IPS-18a (cell line): Measurements from ENCODE around the gene ANKRD13D.

Experiments
- H3K27ac ChIP-seq: one replicate; pipeline ENCODE4 v1.5.1; 2013; ENCODE audit warnings: low read length
- H3K27me3 ChIP-seq: one replicate; pipeline ENCODE4 v1.6.1; 2013; ENCODE audit warnings: mild to moderate bottlenecking, low read length; ENCODE audit not compliant: control insufficient read depth, insufficient read depth
- H3K36me3 ChIP-seq: one replicate; pipeline ENCODE4 v1.6.1; 2013; ENCODE audit warnings: low read depth, low read length; ENCODE audit not compliant: control insufficient read depth
- H3K4me1 ChIP-seq: one replicate; pipeline ENCODE4 v1.6.1; 2013; ENCODE audit warnings: low read depth, low read length; ENCODE audit not compliant: control insufficient read depth
- H3K4me3 ChIP-seq: one replicate; pipeline ENCODE4 v1.5.1; 2013; ENCODE audit warnings: low read length
- H3K9ac ChIP-seq: one replicate; pipeline ENCODE4 v1.6.1; 2013; ENCODE audit warnings: mild to moderate bottlenecking, low read length, moderate library complexity
- H3K9me3 ChIP-seq: one replicate; pipeline ENCODE4 v1.6.1; 2013; ENCODE audit warnings: low read depth, low read length; ENCODE audit not compliant: control insufficient read depth

Gene ANKRD13D

GRCh38 chr11:67270256-67271204, 18.6 kb upstream of the ANKRD13D start:
- peaks cover 18% of the 10 kb centered on the region for H3K4me1 ChIP-seq
- H3K4me3 ChIP-seq: peak overlapping the region; percentile 26
- no peaks in the 10 kb centered on the region for H3K9me3 ChIP-seq
- peaks cover 3% of the 10 kb centered on the region for H3K36me3 ChIP-seq
- H3K9ac ChIP-seq: peak overlapping the region; percentile 21
- peaks cover 5% of the 10 kb centered on the region for H3K27me3 ChIP-seq
- no peak overlapping the region for H3K27ac ChIP-seq

GRCh38 chr11:67271205-67271540, 17.9 kb upstream of the ANKRD13D start:
- no peaks in the 10 kb centered on the region for H3K27me3 ChIP-seq
- peaks cover 18% of the 10 kb centered on the region for H3K4me1 ChIP-seq
- H3K4me3 ChIP-seq: peak overlapping the region; percentile 26
- peaks cover 3% of the 10 kb centered on the region for H3K36me3 ChIP-seq
- no peak overlapping the region for H3K9ac ChIP-seq
- no peak overlapping the region for H3K27ac ChIP-seq
- H3K9me3 ChIP-seq: no peaks in the 10 kb centered on the region

GRCh38 chr11:67271541-67272284, 17.4 kb upstream of the ANKRD13D start:
- no peak overlapping the region for H3K4me3 ChIP-seq
- H3K36me3 ChIP-seq: peaks cover 3% of the 10 kb centered on the region
- no peak overlapping the region for H3K9ac ChIP-seq
- no peaks in the 10 kb centered on the region for H3K9me3 ChIP-seq
- H3K27ac ChIP-seq: no peak overlapping the region
- H3K4me1 ChIP-seq: peaks cover 22% of the 10 kb centered on the region
- H3K27me3 ChIP-seq: no peaks in the 10 kb centered on the region

GRCh38 chr11:67272327-67273259, 16.5 kb upstream of the ANKRD13D start:
- Histone ChIP-seq H3K4me3 (no peak overlapping the region), H3K9me3 (no peaks in the 10 kb centered on the region), H3K36me3 (peaks cover 3% of the 10 kb centered on the region), H3K4me1 (peaks cover 28% of the 10 kb centered on the region), H3K27me3 (no peaks in the 10 kb centered on the region), H3K27ac (no peak overlapping the region), H3K9ac (no peak overlapping the region)

- no peaks in the 10 kb centered on the region for H3K27me3 ChIP-seq
- H3K4me3 ChIP-seq: no peak overlapping the region
- H3K27ac ChIP-seq: no peak overlapping the region
- peaks cover 32% of the 10 kb centered on the region for H3K4me1 ChIP-seq
- H3K9ac ChIP-seq: no peak overlapping the region
- H3K36me3 ChIP-seq: peaks cover 3% of the 10 kb centered on the region
- no peaks in the 10 kb centered on the region for H3K9me3 ChIP-seq
These were observed 15.7 kb upstream of the ANKRD13D start for GRCh38 chr11:67273260-67273990.

- H3K9ac ChIP-seq: no peak overlapping the region
- H3K9me3 ChIP-seq: no peaks in the 10 kb centered on the region
- H3K36me3 ChIP-seq: peaks cover 6% of the 10 kb centered on the region
- H3K4me1 ChIP-seq: peaks cover 27% of the 10 kb centered on the region
- H3K27me3 ChIP-seq: no peaks in the 10 kb centered on the region
- H3K4me3 ChIP-seq: no peak overlapping the region
- H3K27ac ChIP-seq: no peak overlapping the region
These were observed 14.1 kb upstream of the ANKRD13D start for GRCh38 chr11:67274768-67275605.

- Histone ChIP-seq H3K4me3 (no peak overlapping the region), H3K27ac (no peak overlapping the region), H3K9ac (no peak overlapping the region), H3K4me1 (peaks cover 20% of the 10 kb centered on the region), H3K9me3 (no peaks in the 10 kb centered on the region), H3K36me3 (peaks cover 14% of the 10 kb centered on the region), H3K27me3 (no peaks in the 10 kb centered on the region)
These were observed 13.3 kb upstream of the ANKRD13D start for GRCh38 chr11:67275606-67276409.

GRCh38 chr11:67276781-67277230, 12.3 kb upstream of the ANKRD13D start:
- H3K9ac ChIP-seq: peak overlapping the region; percentile 26
- peaks cover 22% of the 10 kb centered on the region for H3K36me3 ChIP-seq
- H3K27me3 ChIP-seq: no peaks in the 10 kb centered on the region
- H3K4me3 ChIP-seq: no peak overlapping the region
- peak overlapping the region; percentile 8 for H3K27ac ChIP-seq
- H3K9me3 ChIP-seq: no peaks in the 10 kb centered on the region
- H3K4me1 ChIP-seq: peaks cover 14% of the 10 kb centered on the region

GRCh38 chr11:67277231-67277961, 11.7 kb upstream of the ANKRD13D start:
- Histone ChIP-seq H3K27me3 (no peaks in the 10 kb centered on the region), H3K36me3 (peaks cover 28% of the 10 kb centered on the region), H3K9ac (peak overlapping the region; percentile 26), H3K9me3 (no peaks in the 10 kb centered on the region), H3K4me1 (peaks cover 14% of the 10 kb centered on the region), H3K4me3 (no peak overlapping the region), H3K27ac (peak overlapping the region; percentile 8)
